PFSK-1 (cell line): ENCODE data around the gene DCTN4.

ENCODE experiments used
- POLR2AphosphoS5 ChIP-seq: IDR thresholded peaks from 2 replicates; pipeline ENCODE4 v1.6.1; 2012; ENCODE audit warnings: low read depth, mild to moderate bottlenecking, control low read depth, low read length, moderate library complexity
- SIN3A ChIP-seq: IDR thresholded peaks from 2 replicates; pipeline ENCODE4 v1.6.1; 2012; ENCODE audit warnings: mild to moderate bottlenecking, low read length, moderate library complexity, borderline replicate concordance; ENCODE audit not compliant: insufficient read depth
- TAF1 ChIP-seq: IDR thresholded peaks from 2 replicates; pipeline ENCODE4 v1.6.1; 2012; ENCODE audit warnings: low read length, control low read depth, borderline replicate concordance; ENCODE audit not compliant: insufficient read depth

DNA sequence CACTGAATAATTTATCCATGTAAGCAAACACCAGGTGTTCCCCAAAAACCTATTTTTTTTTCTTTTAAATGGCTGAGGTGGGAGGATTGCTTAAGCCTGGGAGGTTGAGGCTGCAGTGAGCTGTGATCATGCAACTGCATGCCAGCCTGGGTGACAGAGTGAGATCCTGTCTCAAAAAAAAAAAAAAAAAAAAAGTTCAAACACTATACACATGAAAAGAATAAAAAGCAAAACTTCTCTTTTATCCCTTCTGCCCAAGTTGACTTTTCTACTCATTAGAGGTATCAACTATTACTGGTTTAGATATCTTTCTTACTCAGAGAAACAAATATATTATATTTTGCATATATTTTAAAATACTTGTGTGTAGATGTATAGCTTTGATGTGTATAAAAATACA, 17.8 kb downstream of the DCTN4 start:
- no peak for TF ChIP-seq TAF1
- TF ChIP-seq POLR2AphosphoS5, result no peak
- no peak for TF ChIP-seq SIN3A
